Fibroblast of lung (primary cell): ENCODE measurements around the gene LGR6. TPM values are rescaled to one million over a fixed set of nuclear protein-coding genes. Genes with fewer than 3 reads are reported as not detected.
"Not testable (repeated sequence)": the region's sequence is repeated elsewhere in the genome, so short reads cannot be mapped to it uniquely, and the experiment has no call there.

Source experiments
- DNase-seq, 2 donors: peaks; one replicate each; pipeline versions ENCODE4 v3.0.0 to v3.0.0-alpha.2; 2010; ENCODE audit warnings: low read depth in 2 of 2
- H2AFZ ChIP-seq: 2 replicates; pipeline ENCODE4 v1.5.1; 2012; ENCODE audit warnings: low read length, control low read depth, inconsistent platforms
- H3K27ac ChIP-seq: 2 replicates; pipeline ENCODE4 v1.5.1; 2011; ENCODE audit warnings: low read length, control low read depth; ENCODE audit not compliant: insufficient read depth
- H3K27me3 ChIP-seq: 2 replicates; pipeline ENCODE4 v1.5.1; 2011; ENCODE audit warnings: mild to moderate bottlenecking, low read length; ENCODE audit not compliant: control insufficient read depth, insufficient read depth
- H3K36me3 ChIP-seq: 2 replicates; pipeline ENCODE4 v1.5.1; 2011; ENCODE audit warnings: low read length; ENCODE audit not compliant: control insufficient read depth, insufficient read depth
- H3K4me1 ChIP-seq: 2 replicates; pipeline ENCODE4 v1.5.1; 2011; ENCODE audit warnings: low read length; ENCODE audit not compliant: control insufficient read depth, insufficient read depth; ENCODE audit errors: extremely low read depth
- H3K4me2 ChIP-seq: 2 replicates; pipeline ENCODE4 v1.5.1; 2011; ENCODE audit warnings: low read length, control low read depth; ENCODE audit not compliant: insufficient read depth; ENCODE audit errors: extremely low read depth
- H3K4me3 ChIP-seq, 4 experiments: fragments of 200-600 bp in 1 of 4; sonication (generic) in 1 of 4; replicated peaks in 1 of 4; 2 replicates each; pipeline ENCODE4 v1.5.1; 2011 to 2016; ENCODE audit warnings: low read length in 4 of 4, low read depth in 3 of 4, mild to moderate bottlenecking in 3 of 4, control low read depth in 2 of 4, inconsistent platforms in 1 of 4, mixed read lengths in 1 of 4; ENCODE audit not compliant: insufficient read depth in 1 of 4; ENCODE audit errors: control extremely low read depth in 1 of 4
- H3K79me2 ChIP-seq: 2 replicates; pipeline ENCODE4 v1.5.1; 2012; ENCODE audit warnings: mild to moderate bottlenecking, low read length, inconsistent platforms; ENCODE audit not compliant: control insufficient read depth, insufficient read depth
- H3K9ac ChIP-seq: 2 replicates; pipeline ENCODE4 v1.5.1; 2011; ENCODE audit warnings: mild to moderate bottlenecking, low read length, control low read depth; ENCODE audit not compliant: insufficient read depth
- H3K9me3 ChIP-seq: 2 replicates; pipeline ENCODE4 v1.5.1; 2012; ENCODE audit warnings: low read depth, low read length; ENCODE audit not compliant: control insufficient read depth, insufficient read depth
- H4K20me1 ChIP-seq: 2 replicates; pipeline ENCODE4 v1.5.1; 2011; ENCODE audit warnings: low read length; ENCODE audit not compliant: control insufficient read depth, insufficient read depth; ENCODE audit errors: extremely low read depth
- EZH2 ChIP-seq: IDR thresholded peaks from 2 replicates; pipeline ENCODE4 v1.5.1; 2012; ENCODE audit warnings: low read length, control low read depth, mild to moderate bottlenecking; ENCODE audit errors: missing control alignments
- polyA plus RNA-seq, 2 donors: library from polyadenylated mRNA; depleted of rRNA in 1 of 2; stranded (reverse) in 1 of 2; unstranded in 1 of 2; fragments of >200 nt; gene quantifications; 2 replicates each; pipeline ENCODE4 v1.2.1, GENCODE V29; 2011 to 2012; ENCODE audit warnings: missing spikeins in 1 of 2
- total RNA-seq: library from RNA; depleted of rRNA; stranded (reverse); fragments of >200 nt; gene quantifications from 2 replicates; pipeline ENCODE4 v1.2.1, GENCODE V29; 2014
- TF ChIP-seq, protein P1 (sequence below), 2 donors: IDR thresholded peaks in 1 of 2; conservative IDR thresholded peaks in 1 of 2; 1 replicate in 1 of 2; 2 replicates in 1 of 2; pipeline ENCODE4 v1.5.1; 2011 to 2012; ENCODE audit warnings: low read length in 2 of 2, control low read depth in 1 of 2, inconsistent platforms in 1 of 2, low read depth in 1 of 2, mild to moderate bottlenecking in 1 of 2

LGR6 gene
- total and polyA plus RNA-seq, 2 donors (not counting 1 experiment from before 2014, with no cell fraction given): 0.02 TPM; not detected in 1

DNA sequence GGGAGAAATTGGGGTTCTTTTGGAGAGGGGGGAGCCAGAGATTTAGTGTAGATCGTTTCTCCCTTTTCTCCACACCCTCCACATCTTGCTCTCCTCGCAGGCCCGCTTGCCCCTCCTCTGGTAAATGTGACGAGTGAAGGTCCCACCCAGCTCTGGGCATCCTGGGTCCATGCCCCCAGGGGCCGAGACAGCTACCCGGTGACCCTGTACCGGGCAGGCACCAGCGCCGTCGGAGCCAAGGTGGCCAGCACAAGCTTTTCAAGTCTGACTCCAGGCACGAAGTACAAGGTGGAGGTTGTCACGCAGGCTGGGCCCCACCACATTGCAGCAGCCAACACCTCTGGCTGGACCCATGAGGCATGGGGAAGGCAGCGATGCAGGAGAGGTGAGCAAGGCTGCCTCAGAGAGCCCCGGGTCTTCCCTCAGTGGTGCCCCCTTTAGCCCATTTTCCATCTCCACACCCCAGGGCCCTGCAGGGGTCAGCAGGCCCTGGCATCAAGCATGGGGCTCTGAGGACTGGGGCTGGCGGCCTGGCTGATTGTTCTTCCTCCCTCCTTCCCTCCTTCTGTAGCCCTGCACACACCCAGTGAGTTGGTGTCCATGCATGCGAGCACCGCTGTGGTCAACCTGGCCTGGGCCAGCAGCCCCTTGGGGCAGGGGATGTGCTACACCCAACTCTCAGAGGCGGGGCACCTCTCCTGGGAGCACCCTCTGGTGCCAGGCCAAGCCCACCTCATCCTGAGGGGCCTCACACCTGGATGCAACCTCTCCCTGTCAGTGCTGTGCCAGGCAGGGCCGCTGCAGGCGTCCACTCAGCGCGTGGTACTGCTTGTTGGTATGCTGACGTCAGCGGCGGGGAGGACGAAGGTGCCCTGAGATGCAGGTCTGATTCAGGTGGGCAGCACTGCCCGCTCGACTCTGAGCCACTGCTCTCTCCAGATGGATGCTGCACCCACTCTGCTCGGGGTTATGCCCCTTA lies 16.4 kb upstream of the LGR6 start:
- Histone ChIP-seq H3K4me3 (no peak overlapping the region), H4K20me1 (no peaks in the 10 kb centered on the region), H3K27ac (no peak overlapping the region), H3K36me3 (no peaks in the 10 kb centered on the region), H3K79me2 (no peaks in the 10 kb centered on the region), H3K9me3 (no peaks in the 10 kb centered on the region), H3K4me1 (no peaks in the 10 kb centered on the region), H3K27me3 (peaks cover 16% of the 10 kb centered on the region), H3K9ac (no peak overlapping the region), H3K4me2 (no peak overlapping the region), H2AFZ (no peak overlapping the region)
- no peak for DNase-seq
- TF ChIP-seq EZH2: no peak
- TF ChIP-seq, protein P1, sequence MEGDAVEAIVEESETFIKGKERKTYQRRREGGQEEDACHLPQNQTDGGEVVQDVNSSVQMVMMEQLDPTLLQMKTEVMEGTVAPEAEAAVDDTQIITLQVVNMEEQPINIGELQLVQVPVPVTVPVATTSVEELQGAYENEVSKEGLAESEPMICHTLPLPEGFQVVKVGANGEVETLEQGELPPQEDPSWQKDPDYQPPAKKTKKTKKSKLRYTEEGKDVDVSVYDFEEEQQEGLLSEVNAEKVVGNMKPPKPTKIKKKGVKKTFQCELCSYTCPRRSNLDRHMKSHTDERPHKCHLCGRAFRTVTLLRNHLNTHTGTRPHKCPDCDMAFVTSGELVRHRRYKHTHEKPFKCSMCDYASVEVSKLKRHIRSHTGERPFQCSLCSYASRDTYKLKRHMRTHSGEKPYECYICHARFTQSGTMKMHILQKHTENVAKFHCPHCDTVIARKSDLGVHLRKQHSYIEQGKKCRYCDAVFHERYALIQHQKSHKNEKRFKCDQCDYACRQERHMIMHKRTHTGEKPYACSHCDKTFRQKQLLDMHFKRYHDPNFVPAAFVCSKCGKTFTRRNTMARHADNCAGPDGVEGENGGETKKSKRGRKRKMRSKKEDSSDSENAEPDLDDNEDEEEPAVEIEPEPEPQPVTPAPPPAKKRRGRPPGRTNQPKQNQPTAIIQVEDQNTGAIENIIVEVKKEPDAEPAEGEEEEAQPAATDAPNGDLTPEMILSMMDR (conservative IDR thresholded peaks at IDR 0.05 in 1 of 2, IDR thresholded peaks at IDR 0.05 in 1 of 2; ENCODE audit: low read depth in 1 of 2, low read length in 2 of 2): no peak

DNA sequence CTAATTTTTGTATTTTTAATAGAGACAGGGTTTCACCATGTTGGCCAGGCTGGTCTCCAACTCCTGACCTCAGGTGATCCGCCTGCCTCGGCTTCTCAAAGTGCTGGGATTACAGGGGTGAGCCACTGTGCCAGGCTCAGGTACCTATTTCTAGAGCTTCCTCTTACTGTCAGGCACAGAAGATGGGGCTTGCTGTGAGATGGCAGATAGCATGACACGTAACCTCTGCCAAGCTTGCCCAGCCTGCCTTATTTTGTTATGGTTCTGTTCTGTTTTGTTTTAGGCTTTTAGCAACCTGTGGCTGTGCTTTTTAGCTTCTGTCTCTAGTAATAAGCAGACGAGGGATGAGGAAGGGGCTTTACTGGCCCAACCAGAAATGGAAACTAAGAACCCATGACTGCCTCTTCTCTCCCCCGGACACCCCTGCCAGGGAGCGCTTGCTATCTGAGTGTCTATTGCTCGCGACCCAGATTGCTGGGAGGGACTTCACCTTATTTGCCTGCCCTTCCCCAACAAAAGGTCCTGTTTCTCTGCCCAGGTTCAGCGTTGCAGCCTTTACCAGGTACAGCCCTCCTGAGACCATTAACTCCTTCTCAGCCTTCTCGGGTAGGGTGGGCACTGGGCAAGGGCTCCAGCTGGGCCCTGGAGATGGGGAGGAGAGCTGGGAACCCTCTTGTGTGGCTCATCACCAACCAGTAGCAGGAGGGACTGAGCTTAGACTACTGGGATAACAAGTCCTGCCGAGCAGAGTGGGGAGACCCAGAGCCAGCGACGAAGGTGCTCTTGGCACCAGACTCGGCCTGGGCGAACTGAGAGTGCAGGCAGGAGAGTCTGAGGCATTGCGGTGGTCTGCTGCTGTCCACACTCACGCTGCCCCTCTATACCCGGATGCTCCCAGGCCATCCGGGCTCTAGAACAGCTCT lies 13.5 kb upstream of the LGR6 start:
- no peak overlapping the region for H3K4me2 ChIP-seq
- H3K4me3 ChIP-seq: no peak overlapping the region
- H3K9ac ChIP-seq: no peak overlapping the region
- no peaks in the 10 kb centered on the region for H3K79me2 ChIP-seq
- H3K9me3 ChIP-seq: no peaks in the 10 kb centered on the region
- no peak overlapping the region for H3K27ac ChIP-seq
- H3K27me3 ChIP-seq: peaks cover 24% of the 10 kb centered on the region
- no peaks in the 10 kb centered on the region for H3K36me3 ChIP-seq
- H3K4me1 ChIP-seq: no peaks in the 10 kb centered on the region
- DNase-seq: no peak
- TF ChIP-seq EZH2: no peak
- H2AFZ ChIP-seq: no peak overlapping the region
- H4K20me1 ChIP-seq: no peaks in the 10 kb centered on the region

GRCh38 chr1:202180751-202181139 lies 12.9 kb upstream of the LGR6 start:
- not testable (repeated sequence) for H3K9me3 ChIP-seq, H3K36me3 ChIP-seq, DNase-seq, H2AFZ ChIP-seq, H4K20me1 ChIP-seq, H3K9ac ChIP-seq, H3K79me2 ChIP-seq, H3K4me3 ChIP-seq, H3K4me2 ChIP-seq, H3K27ac ChIP-seq, H3K4me1 ChIP-seq
- peaks cover 26% of the 10 kb centered on the region for H3K27me3 ChIP-seq
